Measurements from ENCODE around the gene ACADVL. TPM values are rescaled to one million over a fixed set of nuclear protein-coding genes. Genes with fewer than 3 reads are reported as not detected.
A peak's percentile ranks its signal among the peaks of the same experiment; 100 is the strongest.

The ACADVL gene
- total and polyA plus RNA-seq, 12 donors: 807 to 4,806 (median 1,322) TPM

GRCh38 chr17:7191571-7192270, 28.0 kb upstream of the ACADVL start:
- Histone ChIP-seq H3K4me3 (no peak overlapping the region), H3K36me3 (peaks cover 0 to 58% (median 17%) of the 10 kb centered on the region in 9 donors), H3K27me3 (no peaks in the 10 kb centered on the region), H3K27ac (no peak overlapping the region), H3K4me1 (no peaks in the 10 kb centered on the region), H3K9me3 (no peaks in the 10 kb centered on the region)
- 61 to 73% methylated on average over 26 of the region's 26 CpGs for WGBS, 2 donors
- ATAC-seq (peak; percentile 52 to 82 (median 77)), DNase-seq (peak in 1 of 2 donors; percentile 63)
- TF ChIP-seq, protein P1, sequence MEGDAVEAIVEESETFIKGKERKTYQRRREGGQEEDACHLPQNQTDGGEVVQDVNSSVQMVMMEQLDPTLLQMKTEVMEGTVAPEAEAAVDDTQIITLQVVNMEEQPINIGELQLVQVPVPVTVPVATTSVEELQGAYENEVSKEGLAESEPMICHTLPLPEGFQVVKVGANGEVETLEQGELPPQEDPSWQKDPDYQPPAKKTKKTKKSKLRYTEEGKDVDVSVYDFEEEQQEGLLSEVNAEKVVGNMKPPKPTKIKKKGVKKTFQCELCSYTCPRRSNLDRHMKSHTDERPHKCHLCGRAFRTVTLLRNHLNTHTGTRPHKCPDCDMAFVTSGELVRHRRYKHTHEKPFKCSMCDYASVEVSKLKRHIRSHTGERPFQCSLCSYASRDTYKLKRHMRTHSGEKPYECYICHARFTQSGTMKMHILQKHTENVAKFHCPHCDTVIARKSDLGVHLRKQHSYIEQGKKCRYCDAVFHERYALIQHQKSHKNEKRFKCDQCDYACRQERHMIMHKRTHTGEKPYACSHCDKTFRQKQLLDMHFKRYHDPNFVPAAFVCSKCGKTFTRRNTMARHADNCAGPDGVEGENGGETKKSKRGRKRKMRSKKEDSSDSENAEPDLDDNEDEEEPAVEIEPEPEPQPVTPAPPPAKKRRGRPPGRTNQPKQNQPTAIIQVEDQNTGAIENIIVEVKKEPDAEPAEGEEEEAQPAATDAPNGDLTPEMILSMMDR (IDR thresholded peaks at IDR 0.05): no peak
- intact Hi-C loops (cut with DNase I): no loop called here

GRCh38 chr17:7192271-7192937, 27.3 kb upstream of the ACADVL start:
- no peak for ATAC-seq
- WGBS, 2 donors: 77 to 78% methylated on average over 12 of the region's 12 CpGs
- no peak overlapping the region for H3K4me3 ChIP-seq

GRCh38 chr17:7195971-7196370, 23.8 kb upstream of the ACADVL start:
- no peaks in the 10 kb centered on the region for H3K9me3 ChIP-seq
- no peak overlapping the region for H3K4me3 ChIP-seq
- H3K27me3 ChIP-seq: no peaks in the 10 kb centered on the region
- H3K4me1 ChIP-seq: no peaks in the 10 kb centered on the region
- TF ChIP-seq, protein P1 (IDR thresholded peaks at IDR 0.05): no peak
- DNase-seq (no peak), ATAC-seq (no peak)
- WGBS, 2 donors: 95 to 97% methylated on average over 12 of the region's 12 CpGs
- H3K27ac ChIP-seq: no peak overlapping the region
- peaks cover 0 to 74% (median 20%) of the 10 kb centered on the region in 9 donors for H3K36me3 ChIP-seq
- intact Hi-C loops (cut with DNase I): no loop called here

More at GRCh38 chr17:7192271-7192937, 27.3 kb upstream of the ACADVL start:
- H3K27ac ChIP-seq: no peak overlapping the region
- intact Hi-C loops (cut with DNase I): no loop called here
- H3K4me1 ChIP-seq: no peaks in the 10 kb centered on the region
- no peaks in the 10 kb centered on the region for H3K27me3 ChIP-seq
- peaks cover 0 to 65% (median 20%) of the 10 kb centered on the region in 9 donors for H3K36me3 ChIP-seq
- no peaks in the 10 kb centered on the region for H3K9me3 ChIP-seq
- TF ChIP-seq, protein P1 (IDR thresholded peaks at IDR 0.05): no peak
- no peak for DNase-seq

GRCh38 chr17:7196651-7197401, 22.9 kb upstream of the ACADVL start:
- H3K4me1 ChIP-seq: no peaks in the 10 kb centered on the region
- TF ChIP-seq, protein P1 (IDR thresholded peaks at IDR 0.05): no peak
- H3K36me3 ChIP-seq: peaks cover 0 to 80% (median 20%) of the 10 kb centered on the region in 9 donors
- WGBS, 2 donors: 93 to 94% methylated on average over 22 of the region's 22 CpGs
- intact Hi-C loops (cut with DNase I): no loop called here
- ATAC-seq: peak in 1 of 8 donors; percentile 22
- no peaks in the 10 kb centered on the region for H3K27me3 ChIP-seq
- H3K27ac ChIP-seq: no peak overlapping the region
- no peak overlapping the region for H3K4me3 ChIP-seq
- H3K9me3 ChIP-seq: no peaks in the 10 kb centered on the region
- no peak for DNase-seq
